GM12865 (cell line): ENCODE data around the gene LLGL2.

Experiments
- DNase-seq: peaks from one replicate; pipeline ENCODE4 v3.0.0; 2010; ENCODE audit warnings: low read depth
- H3K4me3 ChIP-seq: 2 replicates; pipeline ENCODE4 v1.5.1; 2011; ENCODE audit warnings: mild to moderate bottlenecking, low read depth, low read length, control low read depth
- TF ChIP-seq, protein P1 (sequence below): IDR thresholded peaks from 2 replicates; pipeline ENCODE4 v1.5.1; 2011; ENCODE audit warnings: low read length, control low read depth, low read depth, inconsistent platforms; ENCODE audit not compliant: insufficient read depth; ENCODE audit errors: missing control alignments

LLGL2 gene

DNA sequence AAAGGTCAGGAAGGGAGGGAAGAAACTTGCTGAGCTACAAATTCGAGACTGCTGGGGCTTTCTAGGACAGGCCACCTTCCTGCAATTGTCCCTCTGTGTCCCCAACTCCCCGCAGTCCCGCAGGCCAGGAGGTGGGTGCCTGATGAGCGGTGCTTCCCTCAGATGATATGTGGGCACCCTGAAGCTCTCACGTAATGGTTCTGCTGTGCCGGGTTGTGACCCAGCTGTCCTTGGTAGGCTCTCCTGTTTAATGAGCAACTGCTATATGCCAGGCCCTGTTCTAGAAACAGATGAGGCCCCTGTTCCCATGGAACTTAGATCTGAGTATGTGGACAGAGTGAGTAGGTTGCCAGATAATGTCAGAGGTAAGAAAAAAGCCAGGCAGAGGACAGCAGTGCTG lies 40.1 kb downstream of the LLGL2 start:
- no peak overlapping the region for H3K4me3 ChIP-seq
- no peak for DNase-seq
- TF ChIP-seq, protein P1, sequence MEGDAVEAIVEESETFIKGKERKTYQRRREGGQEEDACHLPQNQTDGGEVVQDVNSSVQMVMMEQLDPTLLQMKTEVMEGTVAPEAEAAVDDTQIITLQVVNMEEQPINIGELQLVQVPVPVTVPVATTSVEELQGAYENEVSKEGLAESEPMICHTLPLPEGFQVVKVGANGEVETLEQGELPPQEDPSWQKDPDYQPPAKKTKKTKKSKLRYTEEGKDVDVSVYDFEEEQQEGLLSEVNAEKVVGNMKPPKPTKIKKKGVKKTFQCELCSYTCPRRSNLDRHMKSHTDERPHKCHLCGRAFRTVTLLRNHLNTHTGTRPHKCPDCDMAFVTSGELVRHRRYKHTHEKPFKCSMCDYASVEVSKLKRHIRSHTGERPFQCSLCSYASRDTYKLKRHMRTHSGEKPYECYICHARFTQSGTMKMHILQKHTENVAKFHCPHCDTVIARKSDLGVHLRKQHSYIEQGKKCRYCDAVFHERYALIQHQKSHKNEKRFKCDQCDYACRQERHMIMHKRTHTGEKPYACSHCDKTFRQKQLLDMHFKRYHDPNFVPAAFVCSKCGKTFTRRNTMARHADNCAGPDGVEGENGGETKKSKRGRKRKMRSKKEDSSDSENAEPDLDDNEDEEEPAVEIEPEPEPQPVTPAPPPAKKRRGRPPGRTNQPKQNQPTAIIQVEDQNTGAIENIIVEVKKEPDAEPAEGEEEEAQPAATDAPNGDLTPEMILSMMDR: no peak

DNA sequence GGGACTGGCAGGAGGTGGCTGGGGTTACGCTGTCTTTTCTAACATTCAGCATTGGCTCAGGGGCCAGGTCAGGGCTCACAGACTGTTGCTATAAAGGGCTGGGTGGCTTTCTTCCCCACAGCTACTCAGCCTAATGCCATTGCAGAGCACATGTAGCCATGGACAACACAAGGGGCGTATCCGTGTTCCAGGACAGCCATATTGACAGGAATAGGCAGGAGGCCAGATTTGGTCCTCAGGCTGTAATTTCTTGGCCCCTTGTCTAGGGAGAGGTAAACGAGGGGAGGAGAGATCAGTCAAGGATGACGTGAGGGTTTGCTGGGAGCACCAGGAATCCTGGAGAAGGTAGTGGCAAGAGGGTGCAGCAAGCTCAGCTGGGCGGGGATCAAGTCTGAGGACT lies 40.9 kb downstream of the LLGL2 start:
- TF ChIP-seq, protein P1: no peak
- DNase-seq: no peak
- no peak overlapping the region for H3K4me3 ChIP-seq

DNA sequence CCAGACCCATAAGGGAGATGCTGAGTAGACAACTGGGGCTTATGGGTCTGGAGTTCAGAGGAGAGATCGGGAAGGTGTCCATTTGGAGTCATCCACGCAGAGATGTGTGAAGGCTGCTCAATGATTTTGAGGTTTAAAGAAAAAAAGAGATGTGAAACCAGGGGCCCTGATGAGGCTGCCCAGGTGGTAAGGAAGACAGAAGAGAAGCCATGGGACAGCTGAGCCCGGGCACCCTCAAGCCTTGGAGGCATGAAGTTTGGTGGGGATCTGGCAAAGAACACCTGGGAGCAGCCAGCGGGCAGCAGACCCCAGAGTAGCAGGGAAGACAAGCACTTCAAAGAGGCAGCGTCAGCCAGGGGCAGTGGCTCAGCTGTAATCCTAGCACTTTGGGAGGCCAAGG lies 41.3 kb downstream of the LLGL2 start:
- no peak overlapping the region for H3K4me3 ChIP-seq
- TF ChIP-seq, protein P1: no peak
- DNase-seq: no peak

DNA sequence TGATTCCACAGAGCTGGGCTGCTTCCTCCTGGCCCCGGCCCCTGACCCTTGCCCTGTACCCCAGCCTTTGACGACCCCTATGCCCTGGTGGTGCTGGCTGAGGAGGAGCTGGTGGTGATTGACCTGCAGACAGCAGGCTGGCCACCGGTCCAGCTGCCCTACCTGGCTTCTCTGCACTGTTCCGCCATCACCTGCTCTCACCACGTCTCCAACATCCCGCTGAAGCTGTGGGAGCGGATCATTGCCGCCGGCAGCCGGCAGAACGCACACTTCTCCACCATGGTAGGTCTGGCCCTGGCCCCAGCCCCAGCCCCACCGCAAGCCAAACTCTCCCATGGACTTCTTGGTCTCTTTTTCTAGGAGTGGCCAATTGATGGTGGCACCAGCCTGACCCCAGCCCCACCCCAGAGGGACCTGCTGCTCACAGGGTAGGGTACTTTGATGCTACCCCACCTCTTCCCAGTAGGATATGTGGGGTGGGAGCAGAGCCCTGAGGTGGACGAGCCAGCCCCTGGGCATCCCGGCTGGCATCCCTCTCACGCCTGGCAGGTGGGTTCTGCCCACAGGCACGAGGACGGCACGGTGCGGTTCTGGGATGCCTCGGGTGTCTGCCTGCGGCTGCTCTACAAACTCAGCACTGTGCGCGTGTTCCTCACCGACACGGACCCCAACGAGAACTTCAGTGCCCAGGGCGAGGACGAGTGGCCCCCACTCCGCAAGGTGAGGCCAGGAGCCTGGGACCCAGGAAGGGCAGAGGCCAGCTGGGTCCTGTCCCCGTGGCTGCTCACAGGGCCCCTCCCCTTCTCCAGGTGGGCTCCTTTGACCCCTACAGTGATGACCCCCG lies 43.1 kb downstream of the LLGL2 start:
- no peak for DNase-seq
- H3K4me3 ChIP-seq: no peak overlapping the region
- TF ChIP-seq, protein P1: no peak

DNA sequence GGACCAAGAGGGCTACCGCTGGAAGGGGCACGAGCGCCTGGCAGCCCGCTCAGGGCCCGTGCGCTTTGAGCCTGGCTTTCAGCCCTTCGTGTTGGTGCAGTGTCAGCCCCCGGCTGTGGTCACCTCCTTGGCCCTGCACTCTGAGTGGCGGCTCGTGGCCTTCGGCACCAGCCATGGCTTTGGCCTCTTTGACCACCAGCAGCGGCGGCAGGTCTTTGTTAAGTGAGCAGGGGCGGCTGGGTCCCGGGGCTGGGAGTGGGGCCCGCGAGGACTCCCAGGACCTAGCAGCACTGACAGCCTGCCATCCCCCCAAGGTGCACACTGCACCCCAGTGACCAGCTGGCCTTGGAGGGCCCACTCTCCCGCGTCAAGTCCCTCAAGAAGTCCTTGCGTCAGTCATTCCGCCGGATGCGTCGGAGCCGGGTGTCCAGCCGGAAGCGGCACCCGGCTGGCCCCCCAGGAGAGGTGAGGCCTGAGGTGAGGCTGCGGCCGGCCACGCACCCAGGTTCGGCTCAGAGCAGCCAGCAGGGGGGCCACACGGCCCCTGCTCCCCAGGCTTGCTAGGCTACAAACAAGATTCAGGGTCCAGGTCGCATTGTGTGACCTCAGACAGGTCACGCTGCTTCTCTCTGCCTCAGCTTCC lies 44.7 kb downstream of the LLGL2 start:
- H3K4me3 ChIP-seq: no peak overlapping the region
- no peak for DNase-seq
- TF ChIP-seq, protein P1: no peak

DNA sequence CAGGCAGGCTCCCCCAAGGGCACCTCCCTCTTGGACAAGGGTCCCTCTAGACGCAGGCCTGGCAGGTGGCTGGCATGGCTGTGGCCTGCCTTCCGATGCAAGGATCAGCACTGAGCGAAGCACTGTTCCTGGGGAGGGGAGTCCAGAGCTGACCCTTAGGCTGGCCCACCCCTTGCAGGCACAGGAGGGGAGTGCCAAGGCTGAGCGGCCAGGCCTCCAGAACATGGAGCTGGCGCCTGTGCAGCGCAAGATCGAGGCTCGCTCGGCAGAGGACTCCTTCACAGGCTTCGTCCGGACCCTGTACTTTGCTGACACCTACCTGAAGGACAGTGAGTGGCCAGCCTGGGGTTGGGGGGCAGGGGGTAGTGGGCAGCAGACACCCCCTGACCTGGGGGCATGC lies 45.3 kb downstream of the LLGL2 start:
- TF ChIP-seq, protein P1: no peak
- H3K4me3 ChIP-seq: no peak overlapping the region
- no peak for DNase-seq
